Hepatocyte (in vitro differentiated cells): ENCODE data around the gene APPL2. TPM values are rescaled to one million over a fixed set of nuclear protein-coding genes. Genes with fewer than 3 reads are reported as not detected.

Source experiments
- DNase-seq: peaks from one replicate; pipeline ENCODE4 v3.0.0-alpha.2; 2016; ENCODE audit warnings: low spot score
- H2AFZ ChIP-seq: fragments of 200-600 bp; sonication (generic); 2 replicates; pipeline ENCODE4 v1.6.0; 2016; ENCODE audit warnings: antibody characterized with exemption, mild to moderate bottlenecking
- H3K27ac ChIP-seq: fragments of 200-600 bp; sonication (generic); 2 replicates; pipeline ENCODE4 v1.5.1; 2016; ENCODE audit warnings: mild to moderate bottlenecking
- H3K27me3 ChIP-seq: fragments of 200-600 bp; sonication (generic); 2 replicates; pipeline ENCODE4 v1.6.1; 2016
- H3K36me3 ChIP-seq: fragments of 200-600 bp; sonication (generic); replicated peaks from 2 replicates; pipeline ENCODE4 v1.5.1; 2016; ENCODE audit warnings: low read depth; ENCODE audit not compliant: insufficient read depth
- H3K4me1 ChIP-seq: fragments of 200-600 bp; sonication (generic); 2 replicates; pipeline ENCODE4 v1.5.1; 2016; ENCODE audit warnings: mild to moderate bottlenecking, moderate library complexity; ENCODE audit not compliant: insufficient read depth
- H3K4me2 ChIP-seq: fragments of 200-600 bp; sonication (generic); 2 replicates; pipeline ENCODE4 v1.6.0; 2016
- H3K4me3 ChIP-seq: fragments of 200-600 bp; sonication (generic); 2 replicates; pipeline ENCODE4 v1.5.1; 2016; ENCODE audit warnings: mild to moderate bottlenecking
- H3K79me2 ChIP-seq: fragments of 200-600 bp; sonication (generic); 2 replicates; pipeline ENCODE4 v1.6.0; 2017; ENCODE audit warnings: mild to moderate bottlenecking
- H3K9me2 ChIP-seq: fragments of 200-600 bp; sonication (generic); replicated peaks from 2 replicates; pipeline ENCODE4 v1.6.0; 2017; ENCODE audit warnings: mild to moderate bottlenecking; ENCODE audit not compliant: insufficient read depth
- H3K9me3 ChIP-seq: fragments of 200-600 bp; sonication (generic); 2 replicates; pipeline ENCODE4 v1.5.1; 2016; ENCODE audit warnings: low read depth, mild to moderate bottlenecking
- H4K20me1 ChIP-seq: fragments of 200-600 bp; sonication (generic); 2 replicates; pipeline ENCODE4 v1.6.0; 2016; ENCODE audit warnings: mild to moderate bottlenecking; ENCODE audit not compliant: insufficient read depth, poor library complexity, severe bottlenecking
- EZH2 ChIP-seq: fragments of 200-600 bp; sonication (generic); IDR thresholded peaks from 2 replicates; pipeline ENCODE4 v1.6.1; 2016; ENCODE audit warnings: antibody characterized with exemption, mild to moderate bottlenecking, borderline replicate concordance
- EZH2phosphoT487 ChIP-seq: fragments of 200-600 bp; sonication (generic); IDR thresholded peaks from one replicate; pipeline ENCODE4 v1.6.1; 2018; ENCODE audit warnings: antibody characterized with exemption, mild to moderate bottlenecking, low read depth, moderate library complexity; ENCODE audit not compliant: unreplicated experiment, severe bottlenecking
- WGBS: methylation state at CpG from one replicate; pipeline ENCODE4 v1.1.6; 2016; ENCODE audit warnings: low lambda C conversion rate; ENCODE audit errors: missing lambda C conversion rate; 5-methylcytosine and 5-hydroxymethylcytosine counted together
- polyA plus RNA-seq: library from polyadenylated mRNA; unstranded; fragments of >200 nt; fragmentation: Nextera tagmentation; extraction: Ambion mirVana; gene quantifications from 2 replicates; pipeline ENCODE4 v1.2.1, GENCODE V29; 2016
- total RNA-seq: library from RNA; depleted of rRNA; stranded (reverse); fragments of >200 nt; gene quantifications from 2 replicates; pipeline ENCODE4 v1.2.3, GENCODE V29; 2014
- TF ChIP-seq, protein P1 (sequence below): fragments of 200-600 bp; sonication (generic); IDR thresholded peaks from 2 replicates; pipeline ENCODE4 v1.5.1; 2016; ENCODE audit warnings: antibody characterized with exemption, mild to moderate bottlenecking; ENCODE audit not compliant: poor library complexity

APPL2 gene
- total and polyA plus RNA-seq, 2 experiments from 2014 or later: 42.2 to 74.1 TPM

DNA sequence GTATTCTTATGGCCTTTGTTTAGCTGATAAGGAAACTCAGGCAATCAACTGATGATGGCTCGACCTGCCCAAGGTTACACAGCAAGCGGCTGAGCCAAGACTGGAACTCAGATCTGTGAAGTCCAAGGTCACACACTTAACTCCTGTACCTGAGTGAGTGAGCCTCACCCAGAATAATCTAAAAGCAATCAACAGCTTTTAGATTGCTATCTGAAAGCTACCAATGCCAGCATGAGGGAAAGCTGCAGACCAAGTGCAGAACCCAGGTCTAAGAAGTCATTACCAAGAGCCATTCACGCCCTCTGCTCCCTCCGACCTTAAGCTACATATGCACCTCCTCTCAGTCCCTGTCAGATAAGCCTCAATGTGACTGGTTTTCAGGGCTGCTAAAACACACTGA is 12.1 kb downstream of the APPL2 start:
- Histone ChIP-seq H3K36me3 (no peaks in the 10 kb centered on the region), H2AFZ (no peak overlapping the region), H3K9me3 (no peaks in the 10 kb centered on the region), H3K79me2 (peaks cover 90% of the 10 kb centered on the region), H3K27me3 (no peaks in the 10 kb centered on the region), H3K4me1 (peaks cover 49% of the 10 kb centered on the region), H4K20me1 (no peaks in the 10 kb centered on the region), H3K9me2 (no peaks in the 10 kb centered on the region), H3K4me3 (no peak overlapping the region), H3K27ac (peak overlapping the region; percentile 88), H3K4me2 (peak overlapping the region; percentile 8)
- no peak for DNase-seq
- TF ChIP-seq, protein P1, sequence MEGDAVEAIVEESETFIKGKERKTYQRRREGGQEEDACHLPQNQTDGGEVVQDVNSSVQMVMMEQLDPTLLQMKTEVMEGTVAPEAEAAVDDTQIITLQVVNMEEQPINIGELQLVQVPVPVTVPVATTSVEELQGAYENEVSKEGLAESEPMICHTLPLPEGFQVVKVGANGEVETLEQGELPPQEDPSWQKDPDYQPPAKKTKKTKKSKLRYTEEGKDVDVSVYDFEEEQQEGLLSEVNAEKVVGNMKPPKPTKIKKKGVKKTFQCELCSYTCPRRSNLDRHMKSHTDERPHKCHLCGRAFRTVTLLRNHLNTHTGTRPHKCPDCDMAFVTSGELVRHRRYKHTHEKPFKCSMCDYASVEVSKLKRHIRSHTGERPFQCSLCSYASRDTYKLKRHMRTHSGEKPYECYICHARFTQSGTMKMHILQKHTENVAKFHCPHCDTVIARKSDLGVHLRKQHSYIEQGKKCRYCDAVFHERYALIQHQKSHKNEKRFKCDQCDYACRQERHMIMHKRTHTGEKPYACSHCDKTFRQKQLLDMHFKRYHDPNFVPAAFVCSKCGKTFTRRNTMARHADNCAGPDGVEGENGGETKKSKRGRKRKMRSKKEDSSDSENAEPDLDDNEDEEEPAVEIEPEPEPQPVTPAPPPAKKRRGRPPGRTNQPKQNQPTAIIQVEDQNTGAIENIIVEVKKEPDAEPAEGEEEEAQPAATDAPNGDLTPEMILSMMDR: no peak
- TF ChIP-seq EZH2phosphoT487: no peak
- TF ChIP-seq EZH2: no peak
- WGBS: 75% methylated on average over 4 of the region's 4 CpGs

DNA sequence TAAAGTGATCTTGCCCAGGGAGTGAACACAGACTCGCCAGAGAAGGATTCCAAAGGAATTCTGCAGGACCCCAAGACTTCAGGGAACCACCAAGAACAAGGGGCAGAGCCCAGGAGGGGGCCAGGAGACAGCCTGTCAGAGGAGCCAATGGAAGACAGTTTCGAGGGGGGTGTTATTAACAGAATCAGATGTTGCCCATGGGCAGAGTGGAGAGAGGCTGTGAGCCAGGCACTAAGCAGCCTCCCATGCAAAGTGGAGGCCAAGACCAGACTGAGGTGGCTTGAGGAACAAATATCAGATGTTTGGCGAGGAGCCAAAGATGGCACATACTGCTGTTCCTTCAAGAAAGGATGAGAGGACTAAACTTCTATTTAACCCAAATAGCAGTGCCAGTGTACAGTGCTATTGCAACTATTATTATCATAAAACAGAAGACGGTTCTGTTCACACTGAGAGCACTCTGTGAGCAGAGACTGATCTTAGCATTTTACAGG is 12.6 kb downstream of the APPL2 start:
- no peak for TF ChIP-seq EZH2phosphoT487
- TF ChIP-seq EZH2: no peak
- TF ChIP-seq, protein P1: no peak
- H3K27ac ChIP-seq: peak overlapping the region; percentile 88
- H3K4me2 ChIP-seq: no peak overlapping the region
- no peaks in the 10 kb centered on the region for H3K9me3 ChIP-seq
- H3K36me3 ChIP-seq: no peaks in the 10 kb centered on the region
- no peak overlapping the region for H2AFZ ChIP-seq
- no peak overlapping the region for H3K4me3 ChIP-seq
- no peaks in the 10 kb centered on the region for H3K9me2 ChIP-seq
- H3K79me2 ChIP-seq: peaks cover 90% of the 10 kb centered on the region
- peaks cover 47% of the 10 kb centered on the region for H3K4me1 ChIP-seq
- no peak for DNase-seq
- 88% methylated on average over 4 of the region's 4 CpGs for WGBS
- no peaks in the 10 kb centered on the region for H4K20me1 ChIP-seq
- H3K27me3 ChIP-seq: no peaks in the 10 kb centered on the region

DNA sequence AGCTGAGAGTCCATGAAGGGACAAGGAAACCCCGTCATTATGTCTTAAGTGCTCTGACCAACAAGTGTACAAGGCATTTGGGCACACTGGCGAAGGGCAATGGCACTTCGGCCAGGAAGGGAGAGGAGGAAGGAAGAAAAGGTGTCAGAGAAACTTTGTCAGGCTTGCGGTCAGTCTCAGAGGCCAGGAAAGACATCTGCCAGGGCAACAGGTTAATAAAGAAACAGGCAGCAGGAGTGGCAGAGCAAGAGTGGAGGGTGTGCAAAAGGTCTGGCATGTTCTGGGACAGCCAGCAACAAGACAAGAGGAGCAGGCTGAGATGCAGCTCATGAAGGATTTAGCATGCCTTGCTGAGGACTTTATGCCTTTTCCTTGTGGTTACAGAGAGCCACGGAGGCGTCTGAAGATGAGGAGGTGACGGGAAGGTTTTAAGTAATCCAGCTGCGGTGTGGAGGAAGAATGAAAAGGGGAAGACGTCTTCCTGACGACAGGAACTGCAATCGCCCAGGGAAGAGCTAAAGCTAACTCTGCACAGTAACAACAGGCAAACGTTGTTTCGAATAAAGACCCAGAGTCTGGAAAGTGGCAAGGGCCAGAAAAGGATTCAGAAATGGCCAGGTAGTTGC is 13.1 kb downstream of the APPL2 start:
- Histone ChIP-seq H3K4me2 (no peak overlapping the region), H3K36me3 (no peaks in the 10 kb centered on the region), H4K20me1 (no peaks in the 10 kb centered on the region), H3K9me2 (no peaks in the 10 kb centered on the region), H3K79me2 (peaks cover 90% of the 10 kb centered on the region), H3K27me3 (no peaks in the 10 kb centered on the region), H3K4me1 (peaks cover 47% of the 10 kb centered on the region), H3K4me3 (no peak overlapping the region), H3K9me3 (no peaks in the 10 kb centered on the region), H3K27ac (peak overlapping the region; percentile 88), H2AFZ (no peak overlapping the region)
- TF ChIP-seq EZH2phosphoT487: no peak
- no peak for TF ChIP-seq EZH2
- TF ChIP-seq, protein P1: no peak
- 79% methylated on average over 13 of the region's 13 CpGs for WGBS
- DNase-seq: no peak
